Type B pancreatic cell (in vitro differentiated cells): Measurements from ENCODE around the gene PRR5. TPM values are rescaled to one million over a fixed set of nuclear protein-coding genes. Genes with fewer than 3 reads are reported as not detected.

Experiments
- DNase-seq: peaks from one replicate; pipeline ENCODE4 v3.0.0; 2021; ENCODE audit warnings: mixed read lengths; ENCODE audit not compliant: unreplicated experiment; ENCODE audit errors: extremely low spot score
- H3K27ac Mint-ChIP-seq: 2 replicates; pipeline ENCODE4 v1.8.0; 2021; ENCODE audit warnings: mild to moderate bottlenecking, mixed read lengths
- H3K27me3 Mint-ChIP-seq: 2 replicates; pipeline ENCODE4 v1.8.0; 2021; ENCODE audit warnings: mixed read lengths
- H3K36me3 Mint-ChIP-seq: 2 replicates; pipeline ENCODE4 v1.8.0; 2021; ENCODE audit warnings: mixed read lengths
- H3K4me1 Mint-ChIP-seq: one replicate; pipeline ENCODE4 v1.8.0; 2021; ENCODE audit warnings: mixed read lengths; ENCODE audit not compliant: unreplicated experiment
- H3K4me3 Mint-ChIP-seq: 2 replicates; pipeline ENCODE4 v1.8.0; 2021; ENCODE audit warnings: mild to moderate bottlenecking, mixed read lengths
- H3K9me3 Mint-ChIP-seq: 2 replicates; pipeline ENCODE4 v1.8.0; 2021; ENCODE audit warnings: mixed read lengths
- total RNA-seq: library from RNA; stranded (reverse); gene quantifications from 2 replicates; pipeline ENCODE4 v1.2.1, GENCODE V29; 2021; ENCODE audit warnings: low replicate concordance
- TF ChIP-seq, protein P1 (sequence below): fragments of 200-600 bp; sonication (generic); conservative IDR thresholded peaks from 2 replicates; pipeline ENCODE4 v1.5.0; 2021; ENCODE audit warnings: antibody characterized with exemption, mild to moderate bottlenecking

The PRR5 gene
- total RNA-seq, 1 donor from 2014 or later = 21.2 TPM

- Mint-ChIP-seq H3K4me3 (peak overlapping the region; percentile 44), H3K27me3 (no peaks in the 10 kb centered on the region), H3K27ac (no peak overlapping the region), H3K36me3 (no peaks in the 10 kb centered on the region), H3K9me3 (no peaks in the 10 kb centered on the region), H3K4me1 (peaks cover 40% of the 10 kb centered on the region)
- TF ChIP-seq, protein P1, sequence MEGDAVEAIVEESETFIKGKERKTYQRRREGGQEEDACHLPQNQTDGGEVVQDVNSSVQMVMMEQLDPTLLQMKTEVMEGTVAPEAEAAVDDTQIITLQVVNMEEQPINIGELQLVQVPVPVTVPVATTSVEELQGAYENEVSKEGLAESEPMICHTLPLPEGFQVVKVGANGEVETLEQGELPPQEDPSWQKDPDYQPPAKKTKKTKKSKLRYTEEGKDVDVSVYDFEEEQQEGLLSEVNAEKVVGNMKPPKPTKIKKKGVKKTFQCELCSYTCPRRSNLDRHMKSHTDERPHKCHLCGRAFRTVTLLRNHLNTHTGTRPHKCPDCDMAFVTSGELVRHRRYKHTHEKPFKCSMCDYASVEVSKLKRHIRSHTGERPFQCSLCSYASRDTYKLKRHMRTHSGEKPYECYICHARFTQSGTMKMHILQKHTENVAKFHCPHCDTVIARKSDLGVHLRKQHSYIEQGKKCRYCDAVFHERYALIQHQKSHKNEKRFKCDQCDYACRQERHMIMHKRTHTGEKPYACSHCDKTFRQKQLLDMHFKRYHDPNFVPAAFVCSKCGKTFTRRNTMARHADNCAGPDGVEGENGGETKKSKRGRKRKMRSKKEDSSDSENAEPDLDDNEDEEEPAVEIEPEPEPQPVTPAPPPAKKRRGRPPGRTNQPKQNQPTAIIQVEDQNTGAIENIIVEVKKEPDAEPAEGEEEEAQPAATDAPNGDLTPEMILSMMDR = no peak
- no peak for DNase-seq
These were observed 57.7 kb downstream of the PRR5 start for GRCh38 chr22:44759430-44760310.

GRCh38 chr22:44760476-44760875 is 58.5 kb downstream of the PRR5 start:
- no peak for DNase-seq
- H3K4me3 Mint-ChIP-seq = no peak overlapping the region
- no peaks in the 10 kb centered on the region for H3K27me3 Mint-ChIP-seq
- peaks cover 37% of the 10 kb centered on the region for H3K4me1 Mint-ChIP-seq
- H3K27ac Mint-ChIP-seq = no peak overlapping the region
- H3K36me3 Mint-ChIP-seq = no peaks in the 10 kb centered on the region
- TF ChIP-seq, protein P1 = no peak
- H3K9me3 Mint-ChIP-seq = no peaks in the 10 kb centered on the region

GRCh38 chr22:44761025-44761424 is 59.0 kb downstream of the PRR5 start:
- no peaks in the 10 kb centered on the region for H3K36me3 Mint-ChIP-seq
- no peaks in the 10 kb centered on the region for H3K27me3 Mint-ChIP-seq
- no peak for DNase-seq
- no peak overlapping the region for H3K4me3 Mint-ChIP-seq
- H3K4me1 Mint-ChIP-seq = peaks cover 32% of the 10 kb centered on the region
- H3K9me3 Mint-ChIP-seq = no peaks in the 10 kb centered on the region
- TF ChIP-seq, protein P1 = no peak
- H3K27ac Mint-ChIP-seq = no peak overlapping the region

GRCh38 chr22:44764373-44764772 is 62.4 kb downstream of the PRR5 start:
- H3K4me3 Mint-ChIP-seq = no peak overlapping the region
- peaks cover 3% of the 10 kb centered on the region for H3K36me3 Mint-ChIP-seq
- no peak for DNase-seq
- peaks cover 15% of the 10 kb centered on the region for H3K4me1 Mint-ChIP-seq
- H3K9me3 Mint-ChIP-seq = no peaks in the 10 kb centered on the region
- TF ChIP-seq, protein P1 = no peak
- no peak overlapping the region for H3K27ac Mint-ChIP-seq
- no peaks in the 10 kb centered on the region for H3K27me3 Mint-ChIP-seq

- H3K4me3 Mint-ChIP-seq = no peak overlapping the region
- no peaks in the 10 kb centered on the region for H3K27me3 Mint-ChIP-seq
- no peak overlapping the region for H3K27ac Mint-ChIP-seq
- H3K9me3 Mint-ChIP-seq = no peaks in the 10 kb centered on the region
- peaks cover 13% of the 10 kb centered on the region for H3K4me1 Mint-ChIP-seq
- TF ChIP-seq, protein P1 = no peak
- DNase-seq = no peak
- peaks cover 3% of the 10 kb centered on the region for H3K36me3 Mint-ChIP-seq
These were observed 63.0 kb downstream of the PRR5 start for GRCh38 chr22:44764974-44765373.
